ENCODE results near the gene CSKMT.
"Not testable (repeated sequence)": the region's sequence is repeated elsewhere in the genome, so short reads cannot be mapped to it uniquely, and the experiment has no call there.

CSKMT gene

GRCh38 chr11:62689421-62690183, 24.5 kb downstream of the CSKMT start, which contains the start of gene LRRN4CL:
Gene LRRN4CL, minus strand, starts transcription at chr11:62689530. Its CDS starts 1,022 bp downstream, at chr11:62688508.
- peak; percentile 93 for DNase-seq

DNA sequence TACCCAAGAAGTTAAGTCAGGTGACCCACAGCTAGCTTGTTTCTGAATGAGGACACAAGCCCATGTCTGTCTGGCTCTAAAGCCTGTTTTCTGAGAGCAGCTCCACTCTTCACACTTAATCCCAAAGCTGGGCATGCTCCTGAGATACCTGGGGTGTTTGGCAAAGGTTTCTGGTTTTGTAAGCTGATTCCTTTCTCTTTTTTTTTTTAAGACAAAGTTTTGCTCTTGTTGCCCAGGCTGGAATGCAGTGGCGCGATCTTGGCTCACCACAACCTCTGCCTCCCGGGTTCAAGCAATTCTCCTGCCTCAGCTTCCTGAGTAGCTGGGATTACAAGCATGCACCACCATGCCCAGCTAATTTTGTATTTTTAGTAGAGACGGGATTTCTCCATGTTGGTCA, 28.5 kb downstream of the CSKMT start:
- DNase-seq, result not testable (repeated sequence)

GRCh38 chr11:62694455-62695167, 29.5 kb downstream of the CSKMT start:
- DNase-seq, result peak; percentile 77

DNA sequence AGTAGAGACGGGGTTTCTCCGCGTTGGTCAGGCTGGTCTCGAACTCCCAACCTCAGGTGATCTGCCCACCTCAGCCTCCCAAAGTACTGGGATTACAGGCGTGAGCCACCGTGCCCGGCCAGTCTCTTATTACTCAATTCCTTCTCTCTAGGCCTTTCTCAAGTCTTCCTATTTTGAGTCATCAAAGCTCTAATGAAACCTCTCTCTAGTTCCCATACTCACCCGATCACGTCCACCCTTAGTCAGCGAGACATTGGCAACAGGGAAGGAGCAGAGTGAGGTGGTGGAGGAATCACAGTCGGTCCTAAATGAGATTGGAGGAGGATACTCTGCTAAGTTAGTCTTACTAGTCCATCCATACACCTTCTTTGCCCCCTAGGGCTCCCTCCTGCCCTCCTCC, 37.1 kb downstream of the CSKMT start:
- DNase-seq, result no peak

- DNase-seq, result not testable (repeated sequence)
Measured at GRCh38 chr11:62703921-62704320, 38.8 kb downstream of the CSKMT start.

DNA sequence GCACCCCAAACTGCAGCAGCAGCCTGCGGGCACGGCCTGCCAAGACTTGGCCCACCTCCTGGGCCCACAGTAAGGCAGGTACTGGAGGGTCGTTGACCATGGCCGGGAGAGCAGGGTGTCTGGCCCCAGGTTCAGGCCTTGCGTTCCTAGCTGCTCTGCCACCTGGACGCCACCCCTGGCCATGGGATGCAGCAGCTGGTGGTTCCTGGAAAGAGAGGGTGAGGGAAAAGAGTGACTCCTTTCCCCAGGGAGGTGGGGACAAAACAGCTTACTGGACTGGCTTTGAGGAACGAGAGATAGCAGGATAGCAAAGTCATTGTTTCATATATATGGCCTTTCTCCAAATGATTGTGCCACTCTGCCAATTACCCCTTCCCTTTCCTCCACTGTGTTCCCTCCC, 40.3 kb downstream of the CSKMT start:
- no peak for DNase-seq

DNA sequence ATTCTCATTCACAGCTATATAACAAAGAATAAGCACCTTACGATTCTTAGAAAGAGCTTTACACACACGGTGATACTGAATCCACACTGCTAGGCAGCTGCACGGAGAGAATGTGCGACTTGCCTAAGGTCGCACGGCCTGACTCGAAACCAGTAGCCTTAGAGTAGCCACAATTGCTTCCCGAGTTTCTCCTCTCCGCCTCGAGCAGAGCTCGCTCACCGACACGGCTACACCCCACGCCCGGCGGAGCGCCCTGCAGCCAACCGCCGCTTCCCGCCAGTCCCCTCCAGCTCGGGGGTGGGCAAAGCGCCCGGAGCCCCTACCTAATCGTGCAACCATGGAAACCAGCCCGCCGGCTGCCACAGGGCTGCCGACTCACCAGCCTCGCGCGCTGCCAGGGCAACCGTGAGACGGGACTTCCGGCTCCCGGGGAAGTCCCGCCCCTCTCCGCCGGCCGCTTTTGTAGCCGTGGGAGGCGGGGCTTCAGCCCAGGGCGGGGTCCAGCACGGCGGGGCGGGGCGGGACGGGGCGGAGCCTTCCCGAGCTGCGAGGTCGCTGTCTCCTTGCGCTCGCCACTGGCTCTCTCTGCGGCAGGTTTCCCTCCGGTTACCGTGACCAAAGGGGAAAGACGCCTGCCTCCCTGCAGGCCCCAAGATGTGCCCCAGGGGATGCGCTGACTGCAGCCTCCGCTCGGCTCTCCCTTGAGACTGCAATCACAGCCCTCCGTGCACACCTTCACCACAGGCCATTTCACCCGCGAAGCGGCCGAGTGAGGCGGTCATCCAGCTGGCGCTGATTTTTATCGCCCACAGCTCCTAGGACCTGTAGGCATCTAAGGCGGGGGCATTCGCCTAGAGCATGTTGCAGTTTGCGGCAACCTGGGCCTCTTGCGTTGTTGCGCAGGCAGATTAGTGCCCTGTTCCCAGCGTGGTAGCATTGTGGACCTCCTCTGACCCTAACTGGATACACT, 41.1 kb downstream of the CSKMT start:
- DNase-seq, result peak; percentile 95

- no peak for DNase-seq
Measured at GRCh38 chr11:62706850-62707247, 41.7 kb downstream of the CSKMT start.

- DNase-seq, result no peak
Measured at GRCh38 chr11:62707277-62707861, 42.3 kb downstream of the CSKMT start, which contains the start of the genes BSCL2 and GNG3. Gene BSCL2, minus strand, starts transcription at chr11:62707424. Its CDS starts 229 bp downstream, at chr11:62707195. Gene GNG3, plus strand, starts transcription at chr11:62707676. Its CDS starts 620 bp downstream, at chr11:62708296.

GRCh38 chr11:62708392-62708791, 43.3 kb downstream of the CSKMT start:
- DNase-seq, result no peak

DNA sequence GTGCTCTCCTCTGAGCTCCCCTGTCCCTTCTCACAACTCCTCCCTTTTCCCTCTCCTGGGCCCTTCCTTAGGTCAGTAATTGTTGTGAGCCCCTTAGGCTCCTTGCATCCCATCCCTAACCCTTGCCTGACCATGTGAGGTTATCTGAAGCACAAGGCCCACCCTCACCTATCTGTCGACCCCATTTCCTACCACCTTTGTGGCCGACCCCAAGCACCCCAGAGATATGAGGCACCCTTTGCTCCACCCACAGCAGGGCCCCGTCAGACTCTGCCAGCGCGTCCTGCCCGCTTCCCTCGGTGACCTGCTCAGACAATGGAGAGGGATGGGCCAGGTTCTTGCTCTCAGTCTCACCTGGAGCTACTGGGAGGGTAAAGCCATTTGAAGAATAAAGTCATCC, 43.7 kb downstream of the CSKMT start:
- DNase-seq, result no peak

DNA sequence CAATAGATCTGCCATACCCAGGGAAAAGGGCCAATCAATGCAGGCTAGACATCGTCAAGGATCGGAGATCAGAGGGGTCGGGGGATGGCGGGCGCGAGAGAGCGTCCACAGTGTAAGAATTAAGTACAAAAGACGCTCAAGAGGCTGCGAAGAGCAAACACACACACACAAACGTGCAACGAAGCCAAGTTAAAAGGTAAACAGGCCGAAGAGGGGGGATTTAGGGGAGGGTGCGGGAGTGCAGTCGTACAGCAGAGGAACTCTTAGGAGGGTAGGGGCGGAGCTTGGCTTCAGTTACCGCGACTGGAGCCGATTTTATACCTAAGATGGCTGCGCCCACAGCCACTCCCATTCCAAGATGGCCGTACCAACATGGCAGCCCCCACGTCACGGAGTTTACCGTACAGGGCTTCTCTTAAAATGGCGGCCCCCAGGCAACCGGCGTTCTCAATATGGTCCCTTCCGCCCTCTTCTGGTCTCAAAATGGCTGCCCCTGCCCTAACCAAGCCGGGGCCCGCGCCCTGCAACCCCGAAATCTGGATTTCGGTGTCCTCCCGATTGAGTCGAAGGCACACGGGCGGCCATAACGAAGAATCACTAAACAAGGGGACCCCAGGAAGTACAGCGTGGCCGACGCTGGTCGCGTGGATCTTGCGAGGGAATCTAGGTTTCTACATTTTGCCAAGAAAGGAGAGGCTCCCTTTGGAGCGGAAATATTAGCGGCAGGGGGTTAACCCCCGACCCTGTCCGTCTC, 44.3 kb downstream of the CSKMT start:
- peak; percentile 98 for DNase-seq

DNA sequence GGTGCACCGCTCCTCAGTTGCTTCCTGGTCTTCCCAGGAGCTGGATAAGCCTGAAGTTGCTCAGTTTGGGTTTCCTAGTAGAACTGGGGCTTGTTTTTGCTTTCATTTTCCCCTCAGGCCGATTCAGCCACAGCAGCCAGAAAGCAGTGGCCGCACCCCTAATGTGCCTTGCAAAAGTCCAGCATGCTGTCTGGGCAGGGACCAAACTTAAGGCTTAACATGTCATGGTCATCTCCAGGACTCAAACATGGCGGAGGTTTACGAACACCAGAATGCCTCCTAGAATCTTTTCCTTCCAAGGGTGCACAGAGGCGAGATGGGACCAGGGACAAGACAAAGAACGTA, 44.9 kb downstream of the CSKMT start:
- peak; percentile 60 for DNase-seq

GRCh38 chr11:62712276-62712812, 47.2 kb downstream of the CSKMT start:
- no peak for DNase-seq

- no peak for DNase-seq
Measured at GRCh38 chr11:62712861-62713260, 47.7 kb downstream of the CSKMT start.

DNA sequence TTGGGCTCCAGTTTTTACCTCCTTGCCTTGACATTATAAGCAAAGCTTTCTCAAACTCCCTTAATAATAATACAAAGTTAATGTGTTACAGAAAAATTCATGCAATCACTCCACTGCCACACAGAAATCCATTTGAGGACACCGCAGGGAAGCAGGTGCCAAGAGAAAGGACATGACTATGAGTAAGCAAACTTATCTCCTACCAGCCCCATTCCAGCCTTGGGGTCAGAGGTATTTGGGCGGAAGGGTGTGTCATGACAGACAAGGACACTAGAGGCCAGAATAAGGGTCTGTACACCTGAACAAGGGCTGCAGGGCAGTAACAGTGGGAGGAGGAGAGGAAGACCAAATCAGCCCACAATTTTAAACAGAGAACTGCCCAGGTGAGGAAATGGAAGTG, 48.2 kb downstream of the CSKMT start:
- DNase-seq, result no peak

- no peak for DNase-seq
Measured at GRCh38 chr11:62715150-62716130, 50.3 kb downstream of the CSKMT start.

DNA sequence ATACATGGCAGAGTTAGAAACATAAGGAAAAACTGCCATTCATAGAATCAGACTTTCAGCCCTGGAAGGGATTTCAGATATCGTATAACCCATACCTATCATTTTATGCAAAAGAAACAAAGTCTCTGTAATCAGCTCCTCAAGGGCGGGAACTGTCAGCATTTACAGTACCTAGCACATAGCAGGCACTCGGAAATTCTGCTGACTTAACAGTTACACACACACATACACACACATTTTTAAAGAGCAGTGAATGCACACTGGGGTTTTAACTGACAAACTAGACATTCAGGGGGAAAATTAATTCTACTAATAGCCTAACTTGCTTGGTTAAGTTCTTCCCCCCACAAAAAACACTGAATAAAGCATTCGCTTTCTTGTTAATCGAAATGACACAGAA, 51.1 kb downstream of the CSKMT start:
- no peak for DNase-seq

GRCh38 chr11:62716816-62717215, 51.7 kb downstream of the CSKMT start:
- no peak for DNase-seq

Data from EL (cell line).